ENCODE results near the gene RTCB.

GRCh38 chr22:32352681-32353080 lies 59.4 kb downstream of the RTCB start:
- TF ChIP-seq CTCF (IDR thresholded peaks at IDR 0.05) (no peak), POLR2A (IDR thresholded peaks at IDR 0.05) (no peak)

Data from Peyer's patch (tissue), 4 donors.